H1 (cell line): ENCODE results near the gene CKAP5. TPM values are rescaled to one million over a fixed set of nuclear protein-coding genes. Genes with fewer than 3 reads are reported as not detected.

Source experiments
- CEBPB ChIP-seq: IDR thresholded peaks from 2 replicates; pipeline ENCODE4 v1.6.1; 2012; ENCODE audit warnings: low read depth, low read length
- CHD2 ChIP-seq: IDR thresholded peaks from 2 replicates; pipeline ENCODE4 v1.6.1; 2012; ENCODE audit warnings: low read length, improper control_type of control experiment
- CHD7 ChIP-seq: fragments of 300-600 bp; sonication (generic); IDR thresholded peaks from 2 replicates; pipeline ENCODE4 v1.7.1; 2012; ENCODE audit warnings: low read length, moderate library complexity, mild to moderate bottlenecking, inconsistent platforms; ENCODE audit not compliant: insufficient replicate concordance
- MAX ChIP-seq: IDR thresholded peaks from 2 replicates; pipeline ENCODE4 v1.6.1; 2012; ENCODE audit warnings: inconsistent platforms
- NANOG ChIP-seq: IDR thresholded peaks from 2 replicates; pipeline ENCODE4 v1.6.1; 2011; ENCODE audit warnings: low read length, low read depth, mild to moderate bottlenecking, inconsistent platforms; ENCODE audit not compliant: insufficient read depth, poor library complexity, severe bottlenecking
- SP4 ChIP-seq: IDR thresholded peaks from 2 replicates; pipeline ENCODE4 v1.6.1; 2012; ENCODE audit warnings: low read length, inconsistent platforms
- TAF7 ChIP-seq: optimal IDR thresholded peaks from 2 replicates; pipeline ENCODE3; 2011; ENCODE audit warnings: low read depth, mild to moderate bottlenecking, inconsistent platforms, low read length, moderate library complexity, borderline replicate concordance
- polyA plus RNA-seq, 7 experiments: library from polyadenylated mRNA; depleted of rRNA in 3 of 7; stranded (reverse) in 5 of 7; unstranded in 2 of 7; fragments of >200 nt in 5 of 7; fragments of 200-250 nt in 2 of 7; gene quantifications; 1 replicate in 5 of 7; 2 replicates in 1 of 7; 4 replicates in 1 of 7; pipeline versions ENCODE4 v1.2.1 to v1.2.3, GENCODE V29; 2011 to 2013; ENCODE audit warnings: missing spikeins in 2 of 7, mixed read lengths in 2 of 7
- total RNA-seq: library from RNA; stranded (reverse); fragmentation: NEBNext Ultra II Directional; extraction: Animal tissue kit (Norgen Biotek cat#: 25700); gene quantifications from 2 replicates; pipeline ENCODE4 v1.2.1, GENCODE V29; 2021

The CKAP5 gene
- total and polyA plus RNA-seq, 2 of the 8 experiments (the other 6 are each of a cell fraction or from before 2014, with no cell fraction given): 64.8 to 185 TPM

GRCh38 chr11:46725338-46726205, 120.5 kb downstream of the CKAP5 start (continued):
- TF ChIP-seq CHD7 (no peak), CEBPB (no peak), NANOG (no peak), TAF7 (no peak), CHD2 (no peak), SP4 (no peak), MAX (no peak)
